Measurements from ENCODE around the gene PPP5C.

GRCh38 chr19:46321653-46322052 is 25.2 kb upstream of the PPP5C start:
- TF ChIP-seq GATA2 (IDR thresholded peaks at IDR 0.05; ENCODE audit: low read depth, low read length) = no peak
- no peak for TF ChIP-seq GATA3 (IDR thresholded peaks at IDR 0.05; ENCODE audit: low read depth, low read length)
